ENCODE measurements around the gene ARHGAP26.

DNA sequence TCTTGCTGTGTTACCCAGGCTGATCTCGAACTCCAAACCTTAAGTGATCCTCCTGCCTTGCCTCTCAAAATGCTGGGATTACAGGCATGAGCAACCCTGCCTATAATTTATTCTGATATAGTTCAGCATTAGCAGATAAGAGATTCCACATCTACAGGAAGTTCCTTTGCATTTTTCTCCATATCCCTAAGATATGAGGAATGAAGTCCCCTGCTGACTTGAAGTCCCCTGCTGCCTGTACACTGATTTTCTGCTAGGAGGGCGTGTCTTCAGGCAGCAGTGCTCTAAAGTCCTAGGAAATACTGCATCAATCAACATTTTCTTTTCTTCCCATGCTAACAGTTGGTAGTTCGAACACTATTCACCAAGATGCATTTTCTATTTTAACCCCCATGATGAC, 105.8 kb downstream of the ARHGAP26 start:
- TF ChIP-seq EP300 (IDR thresholded peaks at IDR 0.05) (no peak), POLR2AphosphoS5 (IDR thresholded peaks at IDR 0.05) (no peak)
- TF ChIP-seq, protein P1, sequence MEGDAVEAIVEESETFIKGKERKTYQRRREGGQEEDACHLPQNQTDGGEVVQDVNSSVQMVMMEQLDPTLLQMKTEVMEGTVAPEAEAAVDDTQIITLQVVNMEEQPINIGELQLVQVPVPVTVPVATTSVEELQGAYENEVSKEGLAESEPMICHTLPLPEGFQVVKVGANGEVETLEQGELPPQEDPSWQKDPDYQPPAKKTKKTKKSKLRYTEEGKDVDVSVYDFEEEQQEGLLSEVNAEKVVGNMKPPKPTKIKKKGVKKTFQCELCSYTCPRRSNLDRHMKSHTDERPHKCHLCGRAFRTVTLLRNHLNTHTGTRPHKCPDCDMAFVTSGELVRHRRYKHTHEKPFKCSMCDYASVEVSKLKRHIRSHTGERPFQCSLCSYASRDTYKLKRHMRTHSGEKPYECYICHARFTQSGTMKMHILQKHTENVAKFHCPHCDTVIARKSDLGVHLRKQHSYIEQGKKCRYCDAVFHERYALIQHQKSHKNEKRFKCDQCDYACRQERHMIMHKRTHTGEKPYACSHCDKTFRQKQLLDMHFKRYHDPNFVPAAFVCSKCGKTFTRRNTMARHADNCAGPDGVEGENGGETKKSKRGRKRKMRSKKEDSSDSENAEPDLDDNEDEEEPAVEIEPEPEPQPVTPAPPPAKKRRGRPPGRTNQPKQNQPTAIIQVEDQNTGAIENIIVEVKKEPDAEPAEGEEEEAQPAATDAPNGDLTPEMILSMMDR (IDR thresholded peaks at IDR 0.05), result no peak

Data from sigmoid colon (tissue), 4 donors.